C4-2B (cell line): ENCODE data around the gene RPRD2.

Source experiments
- CTCF ChIP-seq: fragments of 450-650 bp; conservative IDR thresholded peaks from 2 replicates; pipeline ENCODE4 v1.5.1; 2017; ENCODE audit warnings: mild to moderate bottlenecking
- ZFX ChIP-seq: fragments of 450-650 bp; IDR thresholded peaks from 2 replicates; pipeline ENCODE4 v1.6.1; 2017

DNA sequence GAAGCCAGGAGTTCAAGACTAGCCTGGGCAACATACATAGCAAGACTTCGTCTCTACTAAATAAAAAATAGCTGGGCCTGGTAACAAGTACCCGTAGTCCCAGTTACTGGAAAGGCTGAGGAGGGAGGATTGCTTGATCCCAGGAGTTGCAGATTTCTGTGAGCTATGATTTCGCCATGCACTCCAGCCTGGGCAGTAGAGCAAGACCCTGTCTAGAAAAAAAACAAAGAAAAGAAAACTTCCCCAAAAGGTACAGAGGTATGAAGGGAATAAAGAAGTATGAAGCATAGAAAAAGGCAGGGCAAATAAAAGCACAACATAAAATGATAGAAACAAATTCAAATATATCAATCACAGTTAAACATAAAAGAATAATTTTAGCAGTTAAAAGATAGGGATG is 28.7 kb downstream of the RPRD2 start:
- TF ChIP-seq CTCF = no peak
- TF ChIP-seq ZFX = no peak
